Esophagus muscularis mucosa (tissue), 3 donors: Measurements from ENCODE around the gene SLC26A1.

Experiments
- CTCF ChIP-seq, 3 experiments: fragments of 200-600 bp in 2 of 3; fragments of 450-650 bp in 1 of 3; sonication (generic) in 2 of 3; IDR thresholded peaks; one replicate each; pipeline ENCODE4 v1.5.1; 2017 to 2019; ENCODE audit warnings: antibody characterized with exemption in 3 of 3, mild to moderate bottlenecking in 2 of 3, moderate library complexity in 1 of 3
- POLR2A ChIP-seq: fragments of 450-650 bp; IDR thresholded peaks from one replicate; pipeline ENCODE4 v1.6.1; 2017; ENCODE audit warnings: antibody characterized with exemption, moderate library complexity, mild to moderate bottlenecking, low read depth

- no peak for TF ChIP-seq CTCF (IDR thresholded peaks at IDR 0.05)
- no peak for TF ChIP-seq POLR2A
These were observed 34.9 kb downstream of the SLC26A1 start for GRCh38 chr4:958314-958665.
